ENCODE results near the gene AGBL5.
"Not testable (repeated sequence)": the region's sequence is repeated elsewhere in the genome, so short reads cannot be mapped to it uniquely, and the experiment has no call there.

The AGBL5 gene

GRCh38 chr2:27093430-27094352 lies 42.2 kb downstream of the AGBL5 start:
- DNase-seq, result no peak

DNA sequence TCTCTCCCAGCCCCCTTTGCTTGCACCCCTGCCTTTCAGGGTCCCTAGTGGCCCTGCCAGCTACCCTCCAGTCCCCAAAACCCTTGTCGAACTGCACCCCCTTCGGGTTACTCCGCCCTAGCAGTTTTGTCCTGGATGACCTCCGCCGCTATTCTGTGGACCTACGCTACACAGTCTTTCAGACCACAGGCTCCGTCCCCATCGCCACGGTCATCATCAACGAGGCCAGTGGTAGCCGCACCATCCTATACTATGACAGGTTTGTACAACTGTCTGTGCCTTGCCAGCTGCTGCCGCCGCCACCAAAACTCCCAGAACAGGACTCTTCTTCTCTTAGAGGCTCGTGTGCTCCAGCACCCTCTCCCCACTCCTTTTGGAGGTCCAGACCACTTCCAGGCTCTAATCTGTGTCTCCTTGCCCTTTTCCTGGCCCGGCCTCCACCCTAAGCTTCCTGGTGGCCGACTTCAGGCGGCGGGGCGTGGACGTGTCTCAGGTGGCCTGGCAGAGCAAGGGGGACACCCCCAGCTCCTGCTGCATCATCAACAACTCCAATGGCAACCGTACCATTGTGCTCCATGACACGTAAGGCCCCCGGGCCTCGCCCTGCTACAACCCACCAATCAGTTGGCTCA lies 43.0 kb downstream of the AGBL5 start:
- DNase-seq, result no peak

GRCh38 chr2:27095427-27095744 lies 43.9 kb downstream of the AGBL5 start:
- DNase-seq, result no peak

DNA sequence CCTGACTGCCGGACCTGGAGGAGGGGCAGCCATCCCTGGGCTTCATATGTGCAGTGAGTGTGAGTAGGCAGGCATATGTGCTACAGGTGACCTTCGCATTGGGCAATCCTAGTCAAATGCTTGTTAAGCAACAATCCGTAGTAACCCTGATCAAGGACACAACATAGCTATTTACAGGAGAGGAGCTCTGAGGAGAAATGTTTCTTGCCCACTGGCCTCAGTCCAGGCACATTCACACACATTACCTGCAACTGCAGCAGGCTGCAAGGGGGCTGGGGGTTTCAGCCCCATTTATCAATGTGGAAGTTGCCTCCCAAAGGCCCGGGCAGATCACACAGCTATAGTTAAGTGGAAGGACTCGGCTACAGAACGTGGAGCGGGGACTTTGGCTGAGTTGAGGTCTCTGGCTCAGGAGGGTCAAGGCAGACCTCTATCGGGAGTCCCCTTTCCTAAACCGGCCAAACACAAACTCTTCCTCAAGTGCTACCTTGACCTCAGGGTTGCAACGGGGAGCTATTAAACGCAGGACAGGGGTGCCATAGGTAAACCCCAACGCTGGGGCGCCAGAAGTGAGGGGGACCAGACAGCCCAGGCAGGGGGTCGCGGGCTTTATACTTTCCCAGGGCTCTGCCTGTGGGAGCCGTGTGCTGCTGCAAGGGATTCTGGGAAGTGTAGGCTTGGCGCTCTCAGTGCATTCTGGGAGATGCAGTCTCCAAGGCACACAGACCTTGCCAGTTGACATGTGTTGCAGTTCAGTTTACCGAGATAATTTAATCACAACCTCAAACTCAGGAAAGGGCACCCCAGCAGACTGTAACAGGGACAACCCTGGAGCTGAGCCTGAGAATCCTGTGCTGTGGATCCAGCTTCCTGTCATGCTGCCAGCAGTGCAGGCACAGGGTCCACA lies 44.5 kb downstream of the AGBL5 start:
- peak; percentile 90 for DNase-seq

- DNase-seq, result no peak
These were observed 45.4 kb downstream of the AGBL5 start for GRCh38 chr2:27096748-27097297.

DNA sequence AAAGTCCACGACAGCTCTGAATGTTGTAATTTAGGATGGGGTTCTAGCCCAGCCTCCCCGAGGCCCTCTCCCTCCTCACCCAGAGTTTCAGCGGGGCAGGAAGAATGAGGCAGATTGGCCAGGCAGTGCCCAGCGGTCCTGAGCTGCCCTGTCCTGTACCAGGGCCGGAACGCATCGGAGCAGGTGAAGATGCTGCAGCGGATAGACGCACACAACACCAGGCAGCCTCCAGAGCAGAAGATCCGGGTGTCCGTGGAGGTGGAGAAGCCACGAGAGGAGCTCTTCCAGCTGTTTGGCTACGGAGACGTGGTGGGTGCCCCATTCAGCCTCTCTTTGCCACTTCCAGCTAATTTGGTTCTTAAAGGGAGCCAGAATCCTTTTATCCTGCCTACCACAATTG lies 45.9 kb downstream of the AGBL5 start:
- no peak for DNase-seq

DNA sequence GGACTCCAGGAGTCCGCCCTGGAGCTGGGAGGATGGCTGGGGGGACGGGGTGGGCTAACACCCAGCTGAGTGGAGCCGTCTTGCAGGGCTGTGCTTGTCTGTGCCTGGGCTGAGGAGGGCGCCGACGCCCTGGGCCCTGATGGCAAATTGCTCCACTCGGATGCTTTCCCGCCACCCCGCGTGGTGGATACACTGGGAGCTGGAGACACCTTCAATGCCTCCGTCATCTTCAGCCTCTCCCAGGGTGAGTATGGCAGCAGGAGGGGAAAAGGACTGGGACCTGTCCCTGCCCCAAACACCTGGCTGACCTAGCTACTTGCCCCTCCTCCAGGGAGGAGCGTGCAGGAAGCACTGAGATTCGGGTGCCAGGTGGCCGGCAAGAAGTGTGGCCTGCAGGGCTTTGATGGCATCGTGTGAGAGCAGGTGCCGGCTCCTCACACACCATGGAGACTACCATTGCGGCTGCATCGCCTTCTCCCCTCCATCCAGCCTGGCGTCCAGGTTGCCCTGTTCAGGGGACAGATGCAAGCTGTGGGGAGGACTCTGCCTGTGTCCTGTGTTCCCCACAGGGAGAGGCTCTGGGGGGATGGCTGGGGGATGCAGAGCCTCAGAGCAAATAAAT lies 48.0 kb downstream of the AGBL5 start:
- no peak for DNase-seq

- no peak for DNase-seq
These were observed 48.6 kb downstream of the AGBL5 start for GRCh38 chr2:27100036-27100435.

- no peak for DNase-seq
These were observed 50.9 kb downstream of the AGBL5 start for GRCh38 chr2:27102329-27102728.

GRCh38 chr2:27105981-27106380 lies 54.5 kb downstream of the AGBL5 start:
- no peak for DNase-seq

- DNase-seq, result no peak
These were observed 56.8 kb downstream of the AGBL5 start for GRCh38 chr2:27108221-27108620.

GRCh38 chr2:27109083-27109482 lies 57.6 kb downstream of the AGBL5 start:
- DNase-seq, result no peak

- not testable (repeated sequence) for DNase-seq
These were observed 59.3 kb downstream of the AGBL5 start for GRCh38 chr2:27110603-27111352.

DNA sequence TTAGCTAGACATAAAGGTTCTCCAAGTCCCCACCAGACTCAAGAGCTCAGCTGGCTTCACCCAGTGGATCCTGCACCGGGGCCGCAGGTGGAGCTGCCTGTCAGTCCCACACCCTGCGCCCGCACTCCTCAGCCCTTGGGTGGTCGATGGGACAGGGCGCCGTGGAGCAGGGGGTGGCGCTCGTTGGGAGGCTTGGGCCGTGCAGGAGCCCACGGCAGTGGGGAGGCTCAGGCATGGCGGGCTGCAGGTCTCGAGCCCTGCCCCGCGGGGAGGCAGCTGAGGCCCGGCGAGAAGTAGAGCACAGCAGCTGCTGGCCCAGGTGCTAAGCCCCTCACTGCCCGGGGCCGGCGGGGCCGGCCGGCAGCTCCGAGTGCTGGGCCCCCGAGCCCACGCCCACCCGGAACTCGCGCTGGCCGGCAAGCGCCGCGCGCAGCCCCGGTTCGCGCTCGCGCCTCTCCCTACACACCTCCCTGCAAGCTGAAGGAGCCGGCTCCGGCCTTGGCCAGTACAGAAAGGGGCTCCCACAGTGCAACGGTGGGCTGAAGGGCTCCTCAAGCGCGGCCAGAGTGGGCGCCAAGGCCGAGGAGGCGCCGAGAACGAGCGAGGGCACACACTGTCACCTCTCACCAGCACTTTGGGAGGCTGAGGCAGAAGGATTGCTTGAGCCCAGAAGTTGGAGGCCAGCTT lies 60.1 kb downstream of the AGBL5 start:
- not testable (repeated sequence) for DNase-seq

DNA sequence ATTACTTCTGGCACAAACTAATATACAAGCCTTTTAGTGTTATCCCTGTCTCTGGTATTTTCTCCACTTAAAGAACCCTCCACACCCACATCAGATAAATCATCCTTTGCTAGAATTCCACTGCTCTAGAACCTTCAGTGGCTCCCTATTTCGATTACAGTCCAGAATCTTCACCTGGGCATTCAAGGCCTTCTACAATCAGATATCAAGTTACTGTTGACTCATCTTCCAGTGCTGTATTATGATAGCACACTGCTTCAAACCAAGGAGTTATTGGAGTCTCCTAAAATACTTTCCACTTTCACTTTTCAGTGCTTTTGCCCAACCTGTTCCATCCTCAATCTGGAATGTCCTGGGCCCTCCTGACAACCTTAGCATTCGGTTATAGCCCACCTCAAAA lies 64.1 kb downstream of the AGBL5 start:
- DNase-seq, result no peak

- no peak for DNase-seq
These were observed 66.6 kb downstream of the AGBL5 start for GRCh38 chr2:27117995-27118524.

DNA sequence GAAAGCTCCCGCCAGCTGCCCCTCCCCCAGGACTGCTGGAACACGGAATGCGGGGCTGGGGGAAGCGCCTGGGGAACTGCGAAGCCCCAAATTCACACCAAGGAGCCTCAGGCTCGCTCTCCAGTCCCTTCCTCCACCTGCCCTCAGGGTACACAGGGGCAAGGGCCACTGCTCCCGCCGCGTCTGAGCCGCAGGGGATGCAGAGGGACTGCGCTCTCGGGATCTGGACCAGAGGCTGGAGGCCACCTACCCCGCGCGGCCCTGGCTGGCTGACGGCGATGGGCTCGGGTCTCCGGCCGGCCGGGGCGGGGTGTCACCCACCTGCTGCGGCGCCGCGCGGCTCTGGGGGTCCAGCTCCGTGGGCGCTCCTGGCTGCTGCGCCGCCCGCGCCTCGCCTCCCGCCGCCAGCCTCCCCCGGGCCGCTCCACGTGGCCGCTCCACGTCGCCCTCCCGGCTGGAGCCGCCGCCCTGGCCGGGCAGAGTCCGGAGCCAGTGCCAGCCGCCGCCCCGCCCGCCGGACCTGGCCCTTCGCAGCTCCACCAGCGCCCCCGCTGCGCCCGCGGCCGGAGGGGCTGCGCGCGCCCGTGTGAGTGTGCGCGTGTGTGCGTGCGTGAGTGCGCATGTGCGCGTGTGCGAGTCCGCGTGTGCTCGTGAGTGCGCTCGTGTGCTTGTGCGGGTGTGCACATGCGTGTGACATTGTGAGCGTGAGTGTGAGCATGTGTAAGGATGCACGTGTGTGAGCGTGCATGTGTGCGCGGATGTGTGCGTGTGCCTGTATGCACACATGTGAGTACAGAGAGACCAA lies 67.3 kb downstream of the AGBL5 start, which contains the start of gene CGREF1:
Gene CGREF1, minus strand, starts transcription at position 604 of the 805 bp plus-strand sequence. CDS start 14,762 bp downstream, outside the sequence.
- peak; percentile 62 for DNase-seq

- not testable (repeated sequence) for DNase-seq
These were observed 67.8 kb downstream of the AGBL5 start for GRCh38 chr2:27119330-27119670.

Measured in eye (tissue), 1 donor.